GM12878 (cell line): ENCODE results near the gene LSM10. TPM values are rescaled to one million over a fixed set of nuclear protein-coding genes. Genes with fewer than 3 reads are reported as not detected.

Source experiments
- ATAC-seq: fragments of 200-7000 bp; cut with Tn5 transposase; 3 replicates; pipeline ENCODE4 v1.9.1; 2020; ENCODE audit warnings: mild to moderate bottlenecking, moderate library complexity
- BruUV-seq: library from RNA; stranded (reverse); fragments of 400-500 nt; replicated peaks from 2 replicates; lab custom pipeline; 2021; lab: Mats Ljungman, UMichigan
- CTCF ChIA-PET: fragments of 300-600 bp; sonication (Branson Sonifier 250); formaldehyde crosslinking; extraction: SDS; loops from one replicate; lab custom pipeline; 2021; ENCODE audit warnings: inconsistent platforms; lab: Yijun Ruan, JAX
- POLR2A ChIA-PET: fragments of 350-600 bp; formaldehyde crosslinking; extraction: SDS; loops from one replicate; lab custom pipeline; 2021; ENCODE audit warnings: inconsistent platforms; lab: Charles Lee
- RAD21 ChIA-PET: fragments of 300-600 bp; sonication (Branson Sonifier 250); formaldehyde crosslinking; loops from one replicate; lab custom pipeline; 2023; ENCODE audit warnings: antibody characterized with exemption; ENCODE audit not compliant: unreplicated experiment; lab: Charles Lee
- SMC1A ChIA-PET: fragments of 300-600 bp; sonication (Branson Sonifier 250); formaldehyde crosslinking; loops from one replicate; lab custom pipeline; 2023; ENCODE audit not compliant: unreplicated experiment, uncharacterized antibody; lab: Charles Lee
- DNase-seq: peaks from one replicate; pipeline ENCODE4 v3.0.0-alpha.2; 2011; ENCODE audit warnings: low read depth, low spot score
- FAIRE-seq: peaks from 3 replicates; lab custom pipeline; 2011; peaks lifted over from hg19 to GRCh38; lab: Jason Lieb, UNC
- H2AFZ ChIP-seq: 2 replicates; pipeline ENCODE4 v1.6.0; 2011; ENCODE audit warnings: low read depth, low read length, control low read depth; ENCODE audit not compliant: control insufficient read depth
- H3K27ac ChIP-seq: 2 replicates; pipeline ENCODE4 v1.5.1; 2011; ENCODE audit warnings: control low read depth; ENCODE audit not compliant: control insufficient read depth, insufficient read depth
- H3K27me3 ChIP-seq, 2 experiments: replicated peaks in 1 of 2; 2 replicates each; pipeline versions ENCODE4 v1.6.0 to v1.6.1; 2011; ENCODE audit warnings: low read length in 1 of 2; ENCODE audit not compliant: control insufficient read depth in 2 of 2, insufficient read depth in 2 of 2
- H3K36me3 ChIP-seq, 2 experiments: 2 replicates each; pipeline ENCODE4 v1.5.1; 2011; ENCODE audit warnings: low read length in 1 of 2; ENCODE audit not compliant: control insufficient read depth in 2 of 2, insufficient read depth in 2 of 2
- H3K4me1 ChIP-seq: 2 replicates; pipeline ENCODE4 v1.6.1; 2011; ENCODE audit warnings: mild to moderate bottlenecking, low read length, moderate library complexity, mixed read lengths; ENCODE audit not compliant: control insufficient read depth, insufficient read depth
- H3K4me2 ChIP-seq: 2 replicates; pipeline ENCODE4 v1.6.0; 2011; ENCODE audit warnings: control low read depth; ENCODE audit not compliant: control insufficient read depth, insufficient read depth
- H3K4me3 ChIP-seq: fragments of 200-600 bp; sonication (generic); 2 replicates; pipeline ENCODE4 v1.5.1; 2016
- H3K79me2 ChIP-seq: 2 replicates; pipeline ENCODE4 v1.6.0; 2011; ENCODE audit warnings: low read length; ENCODE audit not compliant: control insufficient read depth, insufficient read depth
- H3K9ac ChIP-seq: 2 replicates; pipeline ENCODE4 v1.8.0; 2011; ENCODE audit warnings: low read length, control low read depth, mixed read lengths; ENCODE audit not compliant: control insufficient read depth, insufficient read depth
- H3K9me3 ChIP-seq: replicated peaks from 3 replicates; pipeline ENCODE4 v1.5.1; 2011; ENCODE audit warnings: mild to moderate bottlenecking, low read length; ENCODE audit not compliant: control insufficient read depth, insufficient read depth
- H4K20me1 ChIP-seq: 2 replicates; pipeline ENCODE4 v1.6.0; 2011; ENCODE audit not compliant: control insufficient read depth, insufficient read depth
- DPF2 ChIP-seq: fragments of 450-650 bp; IDR thresholded peaks from 2 replicates; pipeline ENCODE4 v1.6.1; 2017; ENCODE audit warnings: mild to moderate bottlenecking
- EZH2 ChIP-seq: IDR thresholded peaks from 2 replicates; pipeline ENCODE4 v1.6.1; 2012; ENCODE audit warnings: low read depth, mild to moderate bottlenecking, control low read depth, inconsistent platforms, low read length, borderline replicate concordance; ENCODE audit not compliant: control insufficient read depth
- HDGF ChIP-seq: fragments of 450-650 bp; IDR thresholded peaks from 2 replicates; pipeline ENCODE4 v1.6.1; 2016; ENCODE audit warnings: antibody characterized with exemption
- MXI1 ChIP-seq: fragments of 150-350 bp; IDR thresholded peaks from 2 replicates; pipeline ENCODE4 v1.6.1; 2011; ENCODE audit warnings: low read depth, mild to moderate bottlenecking, inconsistent platforms, low read length, improper control_type of control experiment
- MYB ChIP-seq: fragments of 150-350 bp; IDR thresholded peaks from 2 replicates; pipeline ENCODE4 v1.6.1; 2014; ENCODE audit warnings: mild to moderate bottlenecking, low read depth, low read length, borderline replicate concordance
- NFIC ChIP-seq: IDR thresholded peaks from 2 replicates; pipeline ENCODE4 v1.6.1; 2012; ENCODE audit warnings: low read depth, mild to moderate bottlenecking, inconsistent platforms, low read length, moderate library complexity
- PKNOX1 ChIP-seq: fragments of 450-650 bp; IDR thresholded peaks from 2 replicates; pipeline ENCODE4 v1.6.1; 2016; ENCODE audit warnings: mild to moderate bottlenecking
- SMAD1 ChIP-seq: fragments of 450-650 bp; IDR thresholded peaks from 2 replicates; pipeline ENCODE4 v1.6.1; 2018; ENCODE audit warnings: mild to moderate bottlenecking, low read depth; ENCODE audit not compliant: partially characterized antibody
- USF1 ChIP-seq: IDR thresholded peaks from 2 replicates; pipeline ENCODE4 v1.6.1; 2011; ENCODE audit warnings: borderline replicate concordance, low read depth, mild to moderate bottlenecking, moderate library complexity, mixed read lengths, low read length; ENCODE audit not compliant: insufficient read depth; ENCODE audit errors: extremely low read length
- WGBS: methylation state at CpG from one replicate; pipeline ENCODE4 v1.1.6; 2016; ENCODE audit warnings: low lambda C conversion rate; ENCODE audit not compliant: insufficient replicate concordance, insufficient coverage; ENCODE audit errors: missing lambda C conversion rate; 5-methylcytosine and 5-hydroxymethylcytosine counted together
- in situ Hi-C: fragments of 300-500 bp; cut with MboI; formaldehyde crosslinking; loops from 9 replicates; pipeline ENCODE4 v1.14.3; 2018; ENCODE audit warnings: mixed read lengths
- intact Hi-C: fragments of 100-400 bp; cut with micrococcal nuclease; formaldehyde crosslinking; loops from one replicate; pipeline ENCODE4 v1.14.2; 2022; ENCODE audit not compliant: unreplicated experiment
- polyA plus RNA-seq, 11 experiments: library from polyadenylated mRNA; depleted of rRNA in 4 of 11; unstranded in 6 of 11; stranded (reverse) in 5 of 11; fragments of >200 nt; fragmentation: Nextera tagmentation in 4 of 11; fragmentation: Illumina TruSeq in 1 of 11; extraction: Ambion mirVana in 4 of 11; extraction: Trizol in 1 of 11; gene quantifications; 1 replicate in 1 of 11; 2 replicates in 10 of 11; pipeline versions ENCODE4 v1.2.1 to v1.2.3, GENCODE V29; 2011 to 2016; ENCODE audit warnings: inconsistent platforms in 2 of 11, missing spikeins in 2 of 11, low read depth in 1 of 11
- total RNA-seq, 4 experiments: library from RNA; depleted of rRNA in 3 of 4; stranded (reverse); fragments of >200 nt in 3 of 4; fragmentation: Illumina TruSeq in 1 of 4; extraction: Trizol in 1 of 4; gene quantifications; 2 replicates each; pipeline versions ENCODE4 v1.2.1 to v1.2.3, GENCODE V29; 2013 to 2021
- TF ChIP-seq, protein P1 (sequence below): fragments of 450-650 bp; IDR thresholded peaks from 2 replicates; pipeline ENCODE4 v1.6.1; 2017; ENCODE audit warnings: low read depth, mild to moderate bottlenecking, moderate library complexity

LSM10 gene
- total and polyA plus RNA-seq, 10 of the 15 experiments (the other 5 are each of a cell fraction or from before 2014, with no cell fraction given): 13.1 to 103 (median 57.5) TPM

GRCh38 chr1:36440044-36440443, 42.3 kb upstream of the LSM10 start:
- TF ChIP-seq MXI1 (no peak), PKNOX1 (no peak)
- TF ChIP-seq, all 136 proteins: peak for 0
- DNase-seq (no peak), ATAC-seq (no peak), FAIRE-seq (no peak)
- Histone ChIP-seq H3K4me1 (no peaks in the 10 kb centered on the region), H3K9me3 (no peaks in the 10 kb centered on the region), H3K27ac (no peak overlapping the region), H3K36me3 (no peaks in the 10 kb centered on the region), H3K4me3 (no peak overlapping the region), H3K27me3 (no peaks in the 10 kb centered on the region), H4K20me1 (no peaks in the 10 kb centered on the region), H3K4me2 (no peak overlapping the region), H2AFZ (no peak overlapping the region), H3K9ac (no peak overlapping the region), H3K79me2 (no peaks in the 10 kb centered on the region)
- intact Hi-C loops: no loop called here
- BruUV-seq: no TSS peak
- SMC1A ChIA-PET: no interaction called here
- in situ Hi-C loops: no loop called here
- WGBS: 88% methylated on average over 3 of the region's 3 CpGs
- POLR2A ChIA-PET: interaction anchor here (0.6 kb wide), 1 partner anchor 52 kb away, joined by 3 read pairs; no protein-coding TSS in a partner anchor
- RAD21 ChIA-PET: no interaction called here
- CTCF ChIA-PET: no interaction called here

DNA sequence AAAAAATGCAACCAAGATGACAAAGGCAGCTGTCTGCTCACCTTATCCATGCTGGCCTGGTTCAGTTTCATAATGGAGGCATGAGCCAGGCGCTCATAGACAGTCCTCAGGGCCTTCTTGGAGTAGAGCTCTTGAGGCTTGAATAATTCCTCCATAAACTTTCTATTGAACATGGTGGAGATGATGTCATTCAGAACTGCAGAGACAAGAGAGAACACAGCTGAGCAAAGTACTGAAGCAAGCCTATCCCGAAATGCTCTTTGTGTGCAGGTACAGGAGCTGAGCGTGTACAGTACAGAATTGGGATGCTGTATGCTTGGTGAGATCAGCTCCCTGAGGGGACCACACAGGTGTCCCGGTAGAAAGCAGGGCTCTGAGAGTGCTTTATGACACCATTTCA, 41.0 kb upstream of the LSM10 start:
- Histone ChIP-seq H3K4me1 (no peaks in the 10 kb centered on the region), H3K4me3 (no peak overlapping the region), H3K9ac (no peak overlapping the region), H3K27me3 (no peaks in the 10 kb centered on the region), H3K4me2 (no peak overlapping the region), H3K27ac (no peak overlapping the region), H2AFZ (no peak overlapping the region), H3K79me2 (no peaks in the 10 kb centered on the region), H3K36me3 (no peaks in the 10 kb centered on the region), H3K9me3 (no peaks in the 10 kb centered on the region), H4K20me1 (no peaks in the 10 kb centered on the region)
- POLR2A ChIA-PET: no interaction called here
- 65% methylated on average over 4 of the region's 4 CpGs for WGBS
- CTCF ChIA-PET: interaction anchor here (1.0 to 1.1 kb wide), 2 partner anchors 14 to 17 kb away, joined by 3 to 5 read pairs; no protein-coding TSS in a partner anchor
- RAD21 ChIA-PET: interaction anchor here (0.6 kb wide), 1 partner anchor 141 kb away, joined by 3 read pairs; no protein-coding TSS in a partner anchor
- TF ChIP-seq EZH2 (no peak), DPF2 (no peak), NFIC (no peak), USF1 (no peak), SMAD1 (no peak), MYB (no peak), HDGF (no peak)
- TF ChIP-seq, protein P1, sequence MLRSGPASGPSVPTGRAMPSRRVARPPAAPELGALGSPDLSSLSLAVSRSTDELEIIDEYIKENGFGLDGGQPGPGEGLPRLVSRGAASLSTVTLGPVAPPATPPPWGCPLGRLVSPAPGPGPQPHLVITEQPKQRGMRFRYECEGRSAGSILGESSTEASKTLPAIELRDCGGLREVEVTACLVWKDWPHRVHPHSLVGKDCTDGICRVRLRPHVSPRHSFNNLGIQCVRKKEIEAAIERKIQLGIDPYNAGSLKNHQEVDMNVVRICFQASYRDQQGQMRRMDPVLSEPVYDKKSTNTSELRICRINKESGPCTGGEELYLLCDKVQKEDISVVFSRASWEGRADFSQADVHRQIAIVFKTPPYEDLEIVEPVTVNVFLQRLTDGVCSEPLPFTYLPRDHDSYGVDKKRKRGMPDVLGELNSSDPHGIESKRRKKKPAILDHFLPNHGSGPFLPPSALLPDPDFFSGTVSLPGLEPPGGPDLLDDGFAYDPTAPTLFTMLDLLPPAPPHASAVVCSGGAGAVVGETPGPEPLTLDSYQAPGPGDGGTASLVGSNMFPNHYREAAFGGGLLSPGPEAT: no peak
- ATAC-seq: no peak
- intact Hi-C loops: no loop called here
- in situ Hi-C loops: no loop called here
- SMC1A ChIA-PET: interaction anchor here (1.7 kb wide), 1 partner anchor 17 kb away, joined by 4 read pairs; no protein-coding TSS in a partner anchor
- BruUV-seq: no TSS peak
- no peak for FAIRE-seq
- no peak for DNase-seq
